Renal pelvis (tissue), 4 donors: ENCODE results near the gene TBX4. TPM values are rescaled to one million over a fixed set of nuclear protein-coding genes. Genes with fewer than 3 reads are reported as not detected.

ENCODE experiments used
- DNase-seq: peaks from one replicate; pipeline ENCODE4 v3.0.0-alpha.2; 2013
- polyA plus RNA-seq, 3 donors: library from polyadenylated mRNA; unstranded; fragments of 120-200 nt; gene quantifications; one replicate each; pipeline ENCODE4 v1.2.1, GENCODE V29; 2013; ENCODE audit not compliant: insufficient read length in 3 of 3

Gene TBX4
- polyA plus RNA-seq, 3 donors, result 0.11 to 0.21 (median 0.21) TPM

- DNase-seq, result no peak
Observed at GRCh38 chr17:61454381-61455323, 2.4 kb downstream of the TBX4 start.

DNA sequence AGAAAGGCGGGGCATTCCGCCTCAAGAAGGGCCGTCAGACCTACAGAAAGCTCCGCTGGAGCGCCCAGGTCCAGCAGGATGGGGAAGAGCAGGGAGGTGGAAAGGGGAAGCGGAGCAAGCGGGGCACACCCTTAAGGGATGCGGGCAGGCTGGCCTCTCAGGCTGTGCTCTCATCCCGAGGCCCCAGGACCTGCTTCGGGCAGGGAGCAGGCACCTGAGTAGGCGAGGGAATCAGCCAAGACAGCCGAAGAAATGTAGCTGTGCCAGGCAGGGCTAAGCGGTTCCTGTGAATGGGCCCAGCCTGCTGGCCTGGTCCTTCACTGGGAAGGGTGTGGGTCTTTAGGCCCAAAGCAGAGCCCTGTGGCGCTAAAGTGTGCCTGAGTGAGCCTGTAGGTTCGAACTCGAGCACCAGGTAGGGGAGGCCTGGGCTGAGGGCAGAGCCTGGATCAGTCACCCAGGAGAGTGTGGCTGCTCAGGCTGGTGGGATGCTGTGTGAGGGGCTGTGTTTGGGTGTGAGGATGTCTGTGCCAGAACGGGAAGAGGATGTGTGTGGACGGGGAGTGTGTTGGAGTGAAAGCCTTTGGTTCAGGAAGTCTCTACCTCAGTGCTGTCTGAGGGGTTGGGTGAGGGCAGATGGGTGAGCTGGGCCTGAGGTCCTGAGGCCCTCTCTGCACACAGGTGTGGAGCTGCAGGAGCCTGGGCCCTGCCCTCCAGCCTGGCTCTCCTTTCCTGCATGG lies 3.3 kb downstream of the TBX4 start:
- DNase-seq, result no peak

GRCh38 chr17:61456061-61456681 lies 3.9 kb downstream of the TBX4 start:
- DNase-seq, result no peak

GRCh38 chr17:61456688-61457225 lies 4.5 kb downstream of the TBX4 start:
- DNase-seq, result no peak

DNA sequence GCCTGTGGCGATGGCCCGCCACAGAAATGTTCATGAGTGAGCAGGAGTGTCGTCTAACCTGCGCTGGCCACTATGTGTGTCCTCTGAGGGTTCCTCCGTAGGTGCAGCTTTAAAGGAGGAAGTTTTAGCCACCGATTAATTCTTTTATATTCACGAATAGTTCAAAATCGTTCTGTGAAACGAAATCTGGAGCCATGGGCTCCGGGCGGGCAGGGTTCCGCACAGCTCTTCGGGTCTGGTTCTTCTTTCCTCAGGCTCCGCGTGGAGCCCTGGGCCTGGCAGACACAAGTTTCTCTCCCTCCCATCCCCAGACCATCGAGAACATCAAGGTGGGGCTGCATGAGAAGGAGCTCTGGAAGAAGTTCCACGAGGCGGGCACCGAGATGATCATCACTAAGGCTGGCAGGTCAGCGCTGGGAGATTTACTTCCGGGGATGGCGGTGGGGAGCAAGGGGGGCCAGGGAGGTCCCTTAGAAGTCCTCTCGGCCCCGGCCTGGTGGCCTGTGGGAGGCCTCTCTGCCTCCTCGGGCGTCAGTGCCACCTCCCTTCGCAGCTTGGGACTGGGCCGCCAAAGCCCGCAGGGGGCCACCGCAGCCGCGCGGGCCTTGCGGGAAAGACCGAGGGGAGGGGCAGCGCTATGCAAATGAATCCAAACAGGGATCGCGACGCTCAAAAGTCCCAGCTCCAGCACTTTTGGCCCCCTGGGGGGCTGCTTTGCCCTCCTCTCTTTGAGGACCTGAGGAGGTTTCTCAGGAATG lies 5.2 kb downstream of the TBX4 start:
- no peak for DNase-seq

- DNase-seq, result no peak
Observed at GRCh38 chr17:61458000-61458399, 5.8 kb downstream of the TBX4 start.

DNA sequence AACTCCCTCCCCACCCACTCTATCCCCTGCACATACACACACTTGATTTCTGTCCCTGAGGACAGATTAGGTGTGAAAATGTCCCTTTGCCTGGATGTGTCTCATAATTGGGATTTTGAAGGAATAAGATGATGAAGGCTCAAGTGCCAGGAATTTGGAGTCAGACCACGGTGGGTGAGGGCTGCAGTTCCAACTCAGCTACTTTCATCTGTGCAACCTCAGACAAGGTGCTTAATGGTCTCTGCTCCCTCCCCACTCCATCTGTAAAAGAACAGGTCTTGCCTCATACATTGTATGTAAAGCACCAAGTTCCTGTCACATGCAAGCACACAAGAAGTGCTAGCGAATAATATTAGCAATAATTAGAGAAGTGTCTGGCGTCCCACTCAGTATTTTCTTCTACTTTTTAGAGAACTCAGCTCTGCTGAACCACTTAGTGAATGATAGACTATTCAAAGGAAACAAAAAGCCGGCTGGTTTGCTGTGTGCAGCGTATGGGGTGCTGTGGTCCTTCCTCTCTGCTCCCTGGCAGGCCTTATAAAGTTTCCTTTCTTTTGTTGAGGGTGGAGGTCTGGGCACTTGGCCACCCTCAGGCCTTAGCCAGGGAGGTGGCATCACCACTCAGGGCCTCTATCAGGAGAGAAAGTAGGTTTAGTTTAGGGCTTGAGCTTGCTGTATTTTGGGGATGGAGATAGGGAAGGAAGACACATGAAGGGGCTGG lies 6.4 kb downstream of the TBX4 start:
- no peak for DNase-seq

GRCh38 chr17:61459142-61459809 lies 7.1 kb downstream of the TBX4 start:
- no peak for DNase-seq

- no peak for DNase-seq
Observed at GRCh38 chr17:61459939-61460718, 7.9 kb downstream of the TBX4 start.

- DNase-seq, result no peak
Observed at GRCh38 chr17:61460796-61461585, 8.8 kb downstream of the TBX4 start.

- DNase-seq, result no peak
Observed at GRCh38 chr17:61461586-61461966, 9.4 kb downstream of the TBX4 start.

DNA sequence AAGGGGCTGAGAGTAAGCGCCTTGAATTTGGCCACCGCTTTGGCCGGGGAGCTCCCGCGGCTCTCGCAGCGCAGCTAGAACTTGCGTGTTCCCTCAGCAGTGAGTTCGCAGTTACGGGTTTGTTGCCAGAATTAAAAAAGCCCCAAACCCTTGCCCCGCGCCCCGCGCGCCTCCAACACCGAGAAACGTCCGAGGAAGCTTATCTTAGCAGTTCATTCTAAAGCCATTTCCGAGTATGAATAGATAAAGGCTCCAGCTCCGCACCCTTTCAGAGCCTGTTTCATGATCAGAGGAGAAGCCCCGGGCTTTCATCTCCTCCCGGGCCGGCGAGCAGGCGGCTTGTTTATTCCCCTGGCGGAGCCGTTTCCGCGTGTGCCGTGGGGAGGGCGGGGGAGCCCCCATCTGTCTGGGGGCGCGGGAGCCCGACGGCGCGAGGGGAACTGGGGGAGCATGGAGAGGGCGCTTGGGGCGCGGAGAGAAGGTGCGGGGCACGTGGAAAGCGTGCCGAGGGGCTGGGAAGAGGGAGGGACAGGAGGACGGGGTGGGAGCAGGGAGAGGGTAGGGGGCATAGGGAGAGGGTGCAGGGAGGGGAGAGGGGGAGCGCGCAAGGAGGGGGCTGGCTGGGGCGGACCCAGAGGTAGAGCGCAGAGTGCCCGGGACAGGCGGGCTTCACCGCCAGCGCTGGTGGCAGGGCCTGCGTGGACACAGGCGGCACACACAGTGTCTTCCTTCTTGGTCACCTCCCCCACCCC lies 9.9 kb downstream of the TBX4 start:
- DNase-seq, result no peak

DNA sequence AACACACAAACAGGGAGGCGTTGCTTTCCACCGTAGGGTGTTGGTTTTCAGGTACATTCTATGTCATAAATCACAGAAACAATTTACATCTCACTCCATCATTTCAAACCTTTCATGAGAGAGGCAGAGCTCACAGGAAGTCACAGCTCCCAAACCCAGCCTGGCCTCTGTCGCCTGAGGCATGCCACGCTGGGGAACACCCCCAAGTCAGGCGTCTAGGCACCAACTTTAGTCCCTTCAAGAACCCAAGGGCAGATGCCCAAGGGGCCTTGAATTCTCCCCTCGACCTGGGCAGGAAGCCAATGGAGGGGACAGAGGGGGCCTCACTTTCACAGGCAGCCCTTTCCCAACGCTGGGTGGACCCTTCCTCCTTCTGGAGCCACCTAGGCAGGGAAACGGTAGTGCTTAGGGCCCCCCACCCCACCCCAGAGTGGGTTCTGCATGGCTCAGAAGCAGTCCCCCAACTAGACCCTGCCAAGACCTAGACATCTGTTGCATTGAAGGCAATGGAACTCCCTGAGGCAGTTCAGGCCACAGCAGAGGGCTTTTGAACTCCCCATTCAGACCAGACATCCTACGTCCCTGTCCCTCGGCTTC lies 10.6 kb downstream of the TBX4 start:
- DNase-seq, result no peak

DNA sequence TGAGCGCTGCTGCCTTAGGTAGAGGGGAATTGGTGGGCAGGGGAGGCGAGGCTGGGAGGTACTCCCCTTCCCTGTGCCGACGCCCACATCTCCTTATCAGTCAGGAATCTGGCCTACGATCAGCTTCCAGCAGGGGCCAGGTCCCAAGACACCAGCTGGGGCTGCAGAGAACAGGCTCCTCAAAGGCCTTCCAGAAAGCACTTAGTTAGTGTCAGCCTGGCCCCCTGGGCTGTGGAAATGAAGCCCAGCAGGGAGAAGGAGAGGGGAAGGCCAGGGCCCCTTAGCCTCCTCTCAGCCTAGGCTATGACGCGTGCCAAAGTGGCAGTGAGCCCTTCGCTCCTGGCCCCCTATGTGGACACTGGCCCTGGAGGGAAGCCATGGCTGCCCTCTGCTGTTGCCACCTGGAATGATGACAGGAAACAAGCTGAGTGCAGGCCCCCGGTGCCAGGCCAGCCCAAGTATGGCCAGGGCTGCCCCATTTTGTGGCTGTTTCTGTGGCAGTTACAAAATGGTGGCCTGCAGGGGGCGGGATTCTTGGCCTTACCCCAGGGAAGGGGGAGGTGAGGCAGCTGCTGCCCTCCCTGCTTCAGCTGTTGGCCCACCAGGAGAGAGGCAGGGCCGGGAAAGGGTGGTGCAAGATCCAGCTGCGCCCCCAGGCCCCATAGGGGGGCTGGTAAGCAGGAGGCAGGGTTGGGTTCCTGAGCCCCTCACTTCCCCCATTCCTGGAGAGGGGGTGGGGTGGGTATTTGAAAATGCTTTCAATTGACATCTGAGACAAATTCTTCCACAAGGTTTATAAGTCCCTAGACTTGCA lies 11.3 kb downstream of the TBX4 start:
- DNase-seq, result no peak

GRCh38 chr17:61464130-61464842 lies 12.1 kb downstream of the TBX4 start:
- DNase-seq, result no peak

DNA sequence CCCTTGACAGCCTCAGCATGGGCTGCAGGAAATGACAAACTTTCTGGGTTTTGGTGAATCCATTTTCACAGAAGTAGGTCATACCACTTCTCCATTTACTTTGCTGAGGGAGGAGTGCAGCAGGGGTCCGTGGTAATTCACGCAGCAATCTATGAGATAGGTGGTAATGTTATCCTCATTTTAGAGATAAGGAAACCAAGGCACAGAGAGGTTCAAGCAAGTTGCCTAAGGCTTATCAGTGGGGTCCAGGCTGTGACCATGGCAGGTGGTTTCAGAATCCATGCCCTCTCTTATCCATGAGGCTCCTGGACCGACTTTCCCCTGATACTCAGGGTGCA lies 12.6 kb downstream of the TBX4 start:
- no peak for DNase-seq
